Prostate gland (tissue), 2 donors: ENCODE results near the gene MAML3. TPM values are rescaled to one million over a fixed set of nuclear protein-coding genes. Genes with fewer than 3 reads are reported as not detected.

Source experiments
- DNase-seq: peaks from one replicate; pipeline ENCODE4 v3.0.0-alpha.2; 2019; ENCODE audit warnings: low spot score
- H3K27ac ChIP-seq, 2 donors: fragments of 200-600 bp; sonication (generic); 2 replicates each; pipeline ENCODE4 v1.5.1; 2017 to 2019
- H3K27me3 ChIP-seq: fragments of 200-600 bp; sonication (generic); replicated peaks from 2 replicates; pipeline ENCODE4 v1.5.1; 2019; ENCODE audit not compliant: insufficient read depth
- H3K36me3 ChIP-seq, 2 donors: fragments of 200-600 bp; sonication (generic); 1 replicate in 1 of 2; 2 replicates in 1 of 2; pipeline versions ENCODE4 v1.5.1 to v1.8.1; 2017 to 2019
- H3K4me1 ChIP-seq: fragments of 200-600 bp; sonication (generic); replicated peaks from 2 replicates; pipeline ENCODE4 v1.5.1; 2019
- H3K4me3 ChIP-seq, 2 donors: fragments of 200-600 bp; sonication (generic); 2 replicates each; pipeline ENCODE4 v1.5.1; 2017 to 2019
- H3K9me3 ChIP-seq: fragments of 200-600 bp; sonication (generic); 2 replicates; pipeline ENCODE4 v1.5.1; 2017
- CTCF ChIP-seq, 4 experiments: fragments of 200-600 bp in 2 of 4; fragments of 450-650 bp in 2 of 4; sonication (generic) in 2 of 4; IDR thresholded peaks; 1 replicate in 3 of 4; 2 replicates in 1 of 4; pipeline ENCODE4 v1.5.1; 2016 to 2019; ENCODE audit warnings: antibody characterized with exemption in 4 of 4, mild to moderate bottlenecking in 2 of 4, moderate library complexity in 2 of 4
- POLR2A ChIP-seq: fragments of 450-650 bp; IDR thresholded peaks from one replicate; pipeline ENCODE4 v1.6.1; 2016; ENCODE audit warnings: antibody characterized with exemption, mild to moderate bottlenecking
- POLR2AphosphoS5 ChIP-seq: sonication (generic); formaldehyde crosslinking; IDR thresholded peaks from one replicate; pipeline ENCODE4 v1.6.1; 2017; ENCODE audit warnings: antibody characterized with exemption
- WGBS: methylation state at CpG from one replicate; pipeline ENCODE4 v1.1.5; 2018; 5-methylcytosine and 5-hydroxymethylcytosine counted together
- intact Hi-C: fragments of 100-400 bp; cut with DNase I; formaldehyde crosslinking; loops from one replicate; pipeline ENCODE4 v1.14.2; 2022
- total RNA-seq, 2 donors: library from RNA; depleted of rRNA; stranded (reverse); fragments of >200 nt; gene quantifications; one replicate each; pipeline ENCODE4 v1.1.0, GENCODE V29; 2016

The MAML3 gene
- total RNA-seq, 2 donors from 2014 or later: 15.0 to 30.6 TPM

GRCh38 chr4:139668036-139668435 is 485.9 kb downstream of the MAML3 start:
- TF ChIP-seq POLR2AphosphoS5 (no peak), POLR2A (no peak), CTCF (IDR thresholded peaks at IDR 0.05) (no peak)
- intact Hi-C loops: loop anchor here (5.0 to 10.0 kb wide), 4 partner anchors 64 to 584 kb away; partner anchors contain the start of gene MAML3
- Histone ChIP-seq H3K4me3 (no peak overlapping the region), H3K27me3 (no peaks in the 10 kb centered on the region), H3K9me3 (no peaks in the 10 kb centered on the region), H3K27ac (peak overlapping the region; percentile 87 to 91), H3K36me3 (no peaks in the 10 kb centered on the region), H3K4me1 (peaks cover 7% of the 10 kb centered on the region)
- WGBS: 48% methylated on average over 2 of the region's 2 CpGs
- DNase-seq: no peak

Other genes with a start within 250 kb of the MAML3 start
- gene SCOC, start 219.5 kb upstream of the MAML3 start, total RNA-seq: 10 to 100 TPM; 28.2 to 58.8 TPM